GM10266 (cell line): ENCODE results near the gene TMEM119.
A peak's percentile ranks its signal among the peaks of the same experiment; 100 is the strongest.

Experiments
- DNase-seq: peaks from one replicate; pipeline ENCODE4 v3.0.0; 2012; ENCODE audit errors: extremely low spot score
- TF ChIP-seq, protein P1 (sequence below): IDR thresholded peaks from 2 replicates; pipeline ENCODE4 v1.5.1; 2012; ENCODE audit warnings: mild to moderate bottlenecking, low read depth; ENCODE audit not compliant: control insufficient read depth, insufficient read depth; ENCODE audit errors: missing control alignments

The TMEM119 gene

DNA sequence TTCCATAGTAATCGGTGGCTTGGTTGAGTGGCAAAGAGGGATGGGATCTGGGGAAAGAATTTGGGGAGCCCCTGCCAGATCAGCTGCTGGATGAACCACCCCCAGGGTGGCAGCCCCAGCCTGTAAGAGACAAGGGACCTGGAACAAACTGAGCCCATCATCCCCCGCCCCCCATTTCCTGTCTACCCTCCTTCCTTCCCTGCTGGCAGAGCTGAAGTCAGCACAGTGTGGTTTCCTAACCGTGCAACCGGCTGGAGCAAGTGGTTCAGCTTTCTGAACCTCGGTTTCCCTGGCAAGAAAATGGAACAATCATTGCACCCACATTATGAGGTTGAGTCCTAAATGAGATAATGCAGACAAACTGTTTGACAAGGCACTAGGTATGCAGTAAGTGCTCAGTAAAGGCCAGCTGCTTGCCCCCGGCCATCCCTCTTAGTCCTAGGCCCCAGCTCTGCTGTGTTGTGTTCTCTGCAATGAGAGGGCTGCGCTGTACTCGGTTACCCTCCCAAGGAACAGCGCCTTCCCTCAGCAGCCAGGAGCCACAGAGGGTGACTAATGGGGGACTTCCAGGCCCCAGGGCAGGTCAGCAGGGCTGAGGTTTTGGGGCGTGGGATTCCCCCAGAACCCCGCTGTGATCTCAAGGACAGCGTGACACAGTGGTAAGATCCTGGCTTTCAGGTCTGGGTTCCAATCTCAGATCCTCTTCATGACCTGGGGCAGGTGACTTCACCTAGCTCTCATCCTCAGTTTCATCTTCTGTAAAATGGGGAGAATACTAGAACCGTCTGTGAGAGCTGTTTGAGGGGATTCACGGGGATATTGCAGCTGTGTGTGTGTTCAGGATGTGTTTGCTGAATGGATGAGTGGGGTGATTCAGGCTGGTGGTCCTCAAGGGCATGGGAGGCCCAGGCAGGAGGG is 19.3 kb upstream of the TMEM119 start:
- TF ChIP-seq, protein P1, sequence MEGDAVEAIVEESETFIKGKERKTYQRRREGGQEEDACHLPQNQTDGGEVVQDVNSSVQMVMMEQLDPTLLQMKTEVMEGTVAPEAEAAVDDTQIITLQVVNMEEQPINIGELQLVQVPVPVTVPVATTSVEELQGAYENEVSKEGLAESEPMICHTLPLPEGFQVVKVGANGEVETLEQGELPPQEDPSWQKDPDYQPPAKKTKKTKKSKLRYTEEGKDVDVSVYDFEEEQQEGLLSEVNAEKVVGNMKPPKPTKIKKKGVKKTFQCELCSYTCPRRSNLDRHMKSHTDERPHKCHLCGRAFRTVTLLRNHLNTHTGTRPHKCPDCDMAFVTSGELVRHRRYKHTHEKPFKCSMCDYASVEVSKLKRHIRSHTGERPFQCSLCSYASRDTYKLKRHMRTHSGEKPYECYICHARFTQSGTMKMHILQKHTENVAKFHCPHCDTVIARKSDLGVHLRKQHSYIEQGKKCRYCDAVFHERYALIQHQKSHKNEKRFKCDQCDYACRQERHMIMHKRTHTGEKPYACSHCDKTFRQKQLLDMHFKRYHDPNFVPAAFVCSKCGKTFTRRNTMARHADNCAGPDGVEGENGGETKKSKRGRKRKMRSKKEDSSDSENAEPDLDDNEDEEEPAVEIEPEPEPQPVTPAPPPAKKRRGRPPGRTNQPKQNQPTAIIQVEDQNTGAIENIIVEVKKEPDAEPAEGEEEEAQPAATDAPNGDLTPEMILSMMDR: no peak
- DNase-seq: peak; percentile 87

DNA sequence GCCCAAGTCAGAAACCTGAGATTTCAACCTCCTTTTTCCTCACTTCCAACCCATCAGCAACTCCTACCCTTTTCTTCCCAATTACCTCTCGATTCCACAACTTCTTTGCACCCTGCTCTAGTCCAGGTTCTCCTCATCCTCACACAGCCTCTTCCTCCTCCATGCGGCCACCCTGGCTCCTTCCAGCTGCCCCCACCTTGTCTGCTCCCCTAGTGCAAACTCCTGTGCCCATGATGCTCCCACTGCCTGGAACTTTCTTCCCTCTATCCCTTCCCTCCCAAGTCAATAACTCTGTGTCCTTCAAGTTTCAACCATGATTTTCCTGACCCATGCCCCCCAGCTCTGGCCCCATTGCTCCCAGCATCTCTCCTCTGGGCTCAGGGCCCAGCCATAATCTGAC is 18.5 kb upstream of the TMEM119 start:
- DNase-seq: no peak
- TF ChIP-seq, protein P1: no peak

DNA sequence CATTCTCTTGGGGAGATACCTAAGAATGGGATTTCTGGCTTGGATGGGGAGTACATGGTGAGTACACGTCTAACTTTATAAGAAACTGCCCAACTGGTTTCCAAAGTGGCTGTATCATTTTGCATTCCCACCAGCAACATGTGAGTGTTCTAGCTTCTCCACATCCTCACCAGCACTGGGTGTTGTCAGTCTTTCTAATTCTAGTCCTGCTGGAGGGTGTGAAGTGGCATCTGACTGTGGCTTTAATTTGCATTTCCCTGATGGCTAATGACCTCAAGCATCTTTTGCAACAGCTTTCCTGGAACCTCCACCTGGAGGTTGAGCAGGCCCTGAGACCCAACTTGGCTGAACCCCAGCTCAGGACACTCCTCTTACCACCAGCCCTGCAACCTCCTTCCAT is 18.0 kb upstream of the TMEM119 start:
- TF ChIP-seq, protein P1: no peak
- no peak for DNase-seq

DNA sequence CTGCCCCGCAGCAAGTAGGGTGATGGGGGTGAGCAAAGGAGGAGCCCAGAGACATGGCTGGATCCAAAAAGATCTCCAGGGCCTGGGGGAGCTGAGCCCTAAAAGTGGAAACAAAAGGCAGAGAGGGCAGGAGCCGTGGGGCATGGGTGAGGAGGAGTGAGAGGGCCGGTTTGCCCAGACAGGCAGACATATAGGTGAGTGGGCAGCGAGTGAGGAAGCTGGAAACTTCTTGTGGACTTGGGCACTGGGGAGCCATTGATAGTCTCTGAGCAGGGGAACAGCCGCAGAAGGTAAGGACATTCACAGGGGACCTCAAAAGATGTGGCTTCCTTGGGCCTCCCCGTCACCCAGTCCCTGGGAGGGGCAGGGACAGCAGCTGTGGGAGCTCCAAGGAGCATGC is 16.8 kb upstream of the TMEM119 start:
- DNase-seq: no peak
- TF ChIP-seq, protein P1: no peak

DNA sequence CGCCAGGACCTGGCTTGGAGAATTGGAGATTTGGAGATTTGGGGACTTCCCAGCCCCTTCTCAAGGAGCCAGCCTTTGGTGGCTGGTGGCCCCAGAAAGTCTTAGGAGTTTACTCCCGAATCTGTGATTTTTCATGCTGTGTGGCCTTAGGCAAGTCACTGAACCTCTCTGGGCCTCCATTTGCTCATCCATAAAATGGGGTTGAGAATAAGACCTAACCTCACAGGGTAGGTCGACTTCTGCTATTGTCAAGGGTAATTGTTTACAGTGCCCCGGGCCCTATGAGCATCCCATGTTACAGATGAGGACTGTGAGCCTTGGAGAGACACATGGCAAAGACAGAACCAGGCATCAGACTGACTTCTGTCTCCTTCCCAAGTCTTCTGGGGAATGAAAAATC is 16.2 kb upstream of the TMEM119 start:
- no peak for DNase-seq
- TF ChIP-seq, protein P1: no peak

DNA sequence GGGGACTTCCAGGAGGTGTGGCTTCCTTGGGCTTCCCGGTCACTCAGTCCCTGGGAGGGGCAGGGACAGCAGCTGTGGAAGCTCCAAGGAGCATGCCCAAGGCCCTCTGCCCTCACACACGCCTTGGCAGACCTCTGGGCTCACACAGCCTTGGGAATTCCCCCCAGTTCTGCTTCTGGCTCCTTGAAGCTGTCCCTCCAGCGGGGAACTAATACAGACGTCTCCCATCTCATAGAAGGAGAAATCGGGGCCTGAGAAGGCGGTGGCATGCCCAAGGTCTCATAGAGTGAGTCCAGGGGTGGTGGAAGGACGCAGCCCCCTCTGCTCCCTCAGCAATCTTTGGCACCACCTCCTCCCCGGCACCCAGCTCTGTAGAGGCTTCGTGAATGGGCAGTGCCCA is 15.7 kb upstream of the TMEM119 start:
- no peak for DNase-seq
- TF ChIP-seq, protein P1: no peak

DNA sequence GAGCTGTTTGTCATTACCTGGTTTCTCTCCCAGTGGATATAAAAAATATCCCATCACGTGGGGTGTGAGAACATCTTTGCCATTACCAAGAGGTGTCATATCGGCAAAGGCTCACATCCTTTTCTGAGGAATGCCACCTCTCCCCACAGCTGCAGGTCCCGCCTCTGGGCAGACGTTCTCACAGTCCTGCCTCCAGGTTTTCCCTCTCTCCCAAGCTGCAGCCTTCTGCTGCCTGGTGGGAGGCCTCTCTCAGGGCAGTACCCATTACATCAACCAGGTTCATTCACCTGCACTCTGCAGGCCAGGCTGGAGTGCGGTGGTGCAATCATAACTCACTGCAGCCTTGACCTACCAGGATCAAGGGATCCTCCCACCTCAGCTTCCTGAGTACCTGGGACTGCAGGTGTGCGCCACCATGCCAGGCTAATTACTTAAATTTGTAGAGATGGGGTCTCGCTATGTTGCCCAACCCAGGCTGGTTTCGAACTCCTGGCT is 15.0 kb upstream of the TMEM119 start:
- no peak for DNase-seq
- TF ChIP-seq, protein P1: no peak
